Amygdala (tissue), 56 donors: ENCODE data around the gene TFG.

Experiments
- DNase-seq, 56 donors: peaks; one replicate each; lab custom pipeline; 2025; lab: John Stamatoyannopoulos, UW

Gene TFG

GRCh38 chr3:100783619-100784018 lies 74.3 kb downstream of the TFG start:
- no peak for DNase-seq

- no peak for DNase-seq
Measured at GRCh38 chr3:100789579-100789978, 80.3 kb downstream of the TFG start.

DNA sequence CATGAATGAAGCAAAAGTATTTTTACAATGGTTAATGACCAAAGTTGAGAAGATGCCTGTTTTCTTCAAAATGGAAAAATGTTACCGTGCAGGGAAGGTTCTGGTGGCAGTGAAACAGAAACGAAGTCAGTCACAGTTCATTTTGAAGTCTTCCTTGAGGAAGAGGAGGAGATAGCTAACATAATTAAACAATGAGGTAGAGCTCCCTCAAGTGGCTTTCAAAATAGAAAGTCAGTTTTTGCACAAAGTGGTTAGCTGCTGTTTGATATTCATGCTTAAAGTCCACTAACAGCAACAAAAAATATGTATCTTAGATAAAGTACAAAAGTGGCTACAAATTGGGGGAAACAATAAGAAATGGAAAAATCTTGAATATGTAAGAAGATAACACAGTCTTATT lies 87.3 kb downstream of the TFG start:
- DNase-seq = no peak

DNA sequence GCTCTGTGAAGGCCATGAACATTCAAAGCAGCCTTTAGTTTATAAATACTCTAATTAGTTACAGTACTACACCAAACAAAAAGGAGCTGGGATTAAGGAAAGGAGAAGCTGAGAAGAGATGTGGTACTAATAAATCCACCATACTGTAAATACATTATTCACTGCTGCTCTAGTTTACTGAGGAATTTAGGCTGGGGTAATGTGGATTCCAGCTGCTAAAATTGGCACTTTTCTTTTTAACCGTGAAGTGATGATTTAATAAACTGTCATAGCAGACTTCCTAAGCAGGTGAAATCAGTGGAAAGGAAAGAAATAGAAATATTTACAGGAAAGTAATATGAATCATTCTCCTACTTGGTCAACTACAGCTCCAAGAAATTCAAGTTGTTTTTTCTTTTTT lies 88.7 kb downstream of the TFG start:
- no peak for DNase-seq
